ENCODE data around the gene ATG10.

GRCh38 chr5:82031220-82032119, 59.6 kb downstream of the ATG10 start:
- TF ChIP-seq CTCF (IDR thresholded peaks at IDR 0.05) (no peak), POLR2A (IDR thresholded peaks at IDR 0.05) (no peak)

Measured in gastroesophageal sphincter (tissue), 3 donors.